ENCODE data around the gene EHD1.
A peak's percentile ranks its signal among the peaks of the same experiment; 100 is the strongest.

EHD1 gene

DNA sequence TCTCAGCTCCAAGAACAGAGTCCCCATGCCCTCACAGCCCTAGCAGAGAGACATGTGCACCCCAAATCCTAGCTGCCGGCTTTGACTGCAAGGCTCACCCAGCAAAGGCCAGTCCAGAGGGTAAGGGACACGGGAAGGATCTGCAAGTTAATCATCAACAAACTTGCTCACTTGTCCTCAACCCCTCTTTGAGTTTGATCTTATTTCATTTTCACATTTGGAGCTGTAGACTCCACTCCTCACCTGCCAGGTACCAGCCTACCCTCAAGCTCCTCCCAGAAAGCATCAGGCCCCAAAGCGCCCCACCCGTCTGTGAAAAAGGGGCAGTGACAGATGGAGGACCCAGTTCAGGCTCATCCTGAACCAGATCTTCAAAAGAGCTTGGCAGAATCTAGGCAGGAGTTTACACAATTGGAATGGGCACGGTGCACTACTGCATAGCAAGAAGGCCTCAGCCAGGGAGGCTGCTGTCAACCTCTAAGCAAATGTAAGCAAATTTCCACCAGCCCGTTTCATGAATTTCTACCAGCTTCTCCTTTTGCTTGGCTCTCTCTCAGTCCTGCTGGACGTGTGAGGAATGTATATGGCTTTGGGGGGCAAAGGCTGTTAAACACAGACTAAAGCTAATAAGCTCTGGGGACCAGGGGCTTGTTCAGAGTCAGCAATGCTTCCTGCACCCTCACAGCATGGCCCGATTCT, 5.5 kb downstream of the EHD1 start:
- no peak for DNase-seq (ENCODE audit: low read depth in 2 of 2)

DNA sequence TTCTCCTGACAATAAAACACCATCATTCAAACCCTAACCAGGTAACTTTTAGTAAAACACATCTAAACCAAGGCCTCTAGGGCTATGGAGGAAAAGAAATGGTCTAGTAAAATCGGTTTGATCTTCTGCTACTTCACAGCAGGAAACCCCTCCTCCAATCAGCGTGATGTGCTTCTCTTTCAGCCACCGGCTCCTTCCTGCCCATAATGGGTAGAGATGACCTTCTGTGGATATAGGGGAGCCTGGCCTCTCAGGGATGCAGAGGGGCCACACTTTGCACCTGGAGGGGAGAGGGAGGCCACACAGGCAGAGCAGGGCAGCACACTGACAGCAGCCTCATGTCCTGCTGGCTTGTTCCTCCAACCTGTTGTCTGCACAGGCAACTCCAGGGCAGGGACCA, 6.9 kb downstream of the EHD1 start:
- no peak for DNase-seq (ENCODE audit: low read depth in 2 of 2)

DNA sequence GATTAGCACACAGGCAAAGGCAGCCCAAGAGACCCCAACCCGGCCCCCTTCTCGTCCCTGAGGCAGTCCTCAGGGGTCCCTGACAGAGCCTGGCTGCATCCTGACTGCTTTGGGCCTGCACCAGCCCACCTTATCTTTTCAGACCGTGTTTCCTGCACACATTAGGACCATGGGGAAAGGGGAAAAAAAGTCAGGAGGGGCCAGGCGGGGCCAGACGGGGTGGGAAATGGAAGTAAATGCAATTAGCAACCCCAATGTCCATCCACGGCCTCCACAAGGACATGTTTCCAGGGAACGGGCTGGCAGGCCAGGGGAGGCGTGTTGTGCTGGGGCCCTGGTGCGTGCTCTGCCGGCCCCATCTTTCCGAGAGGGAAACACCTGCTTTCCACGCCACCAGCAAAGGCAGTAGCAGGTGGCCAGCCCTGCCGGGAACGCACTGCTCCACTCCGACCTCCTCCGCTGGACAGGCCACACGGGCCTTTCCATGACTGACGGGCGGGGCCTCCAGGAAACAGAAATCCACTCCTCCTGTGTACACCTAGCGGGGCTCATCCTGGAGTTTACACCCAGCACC, 7.4 kb downstream of the EHD1 start:
- no peak for DNase-seq (ENCODE audit: low read depth in 2 of 2)

DNA sequence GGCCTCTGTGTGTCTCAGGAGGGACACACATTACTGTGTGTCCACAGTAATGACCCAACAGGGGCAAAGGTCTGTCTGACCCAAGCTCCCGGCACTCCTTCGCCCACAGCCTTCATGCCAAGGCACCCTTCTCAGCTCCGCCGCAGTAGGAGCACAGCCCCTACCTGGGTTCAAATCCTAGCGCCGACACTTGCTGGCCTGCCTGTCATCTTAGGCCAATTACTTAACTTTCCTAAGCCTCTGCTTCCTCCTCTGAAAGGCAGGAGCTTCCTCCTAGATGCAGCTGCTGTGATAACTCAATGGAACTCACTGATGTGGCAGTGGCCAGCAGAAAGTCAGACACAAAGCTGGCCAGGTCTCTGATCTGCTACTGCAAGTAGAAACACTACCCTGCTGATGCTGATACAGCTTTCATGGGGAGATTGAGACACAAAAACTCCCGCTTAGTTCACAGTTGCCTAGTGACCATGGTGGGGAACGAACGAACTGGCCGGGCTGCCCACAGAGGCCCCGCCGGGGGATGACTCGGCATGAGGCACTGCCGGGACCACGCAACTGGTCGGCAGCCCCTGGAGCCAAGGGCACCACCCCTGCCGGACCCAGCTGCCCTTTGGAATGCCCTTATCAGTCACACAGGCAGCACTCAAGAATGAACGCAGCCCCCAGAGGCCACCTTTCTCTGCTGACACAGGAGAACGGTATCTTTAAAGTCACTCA, 8.1 kb downstream of the EHD1 start:
- DNase-seq (ENCODE audit: low read depth in 2 of 2): no peak

DNA sequence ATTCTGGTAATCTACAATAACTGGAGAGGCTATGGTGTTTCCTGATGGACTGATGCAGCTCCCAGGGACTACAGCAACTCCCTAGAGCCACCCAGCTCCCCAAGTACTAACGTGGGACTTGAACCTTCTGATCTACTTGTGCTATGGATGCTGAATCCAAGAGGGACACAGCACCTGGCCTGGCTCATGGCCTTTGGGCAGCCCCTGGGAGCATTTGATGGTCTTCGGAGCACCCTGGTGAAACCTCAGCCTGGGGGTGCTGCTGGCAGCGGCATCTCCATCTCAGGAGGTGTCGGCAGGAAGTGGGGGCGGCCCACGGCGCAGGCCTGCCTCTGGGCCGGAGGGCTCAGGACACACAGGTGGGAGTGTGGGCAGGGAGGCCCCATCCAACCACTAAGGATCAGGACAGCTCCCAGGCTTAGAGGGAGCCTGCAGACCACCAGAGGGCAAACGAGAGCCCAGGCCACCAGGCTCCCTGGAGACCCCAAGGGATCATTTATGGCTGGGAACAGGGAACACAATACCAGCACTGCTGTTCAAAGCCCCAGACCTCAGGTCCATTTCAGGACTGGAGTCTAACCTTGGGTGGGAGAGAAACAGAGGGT, 8.7 kb downstream of the EHD1 start:
- DNase-seq (ENCODE audit: low read depth in 2 of 2): no peak

DNA sequence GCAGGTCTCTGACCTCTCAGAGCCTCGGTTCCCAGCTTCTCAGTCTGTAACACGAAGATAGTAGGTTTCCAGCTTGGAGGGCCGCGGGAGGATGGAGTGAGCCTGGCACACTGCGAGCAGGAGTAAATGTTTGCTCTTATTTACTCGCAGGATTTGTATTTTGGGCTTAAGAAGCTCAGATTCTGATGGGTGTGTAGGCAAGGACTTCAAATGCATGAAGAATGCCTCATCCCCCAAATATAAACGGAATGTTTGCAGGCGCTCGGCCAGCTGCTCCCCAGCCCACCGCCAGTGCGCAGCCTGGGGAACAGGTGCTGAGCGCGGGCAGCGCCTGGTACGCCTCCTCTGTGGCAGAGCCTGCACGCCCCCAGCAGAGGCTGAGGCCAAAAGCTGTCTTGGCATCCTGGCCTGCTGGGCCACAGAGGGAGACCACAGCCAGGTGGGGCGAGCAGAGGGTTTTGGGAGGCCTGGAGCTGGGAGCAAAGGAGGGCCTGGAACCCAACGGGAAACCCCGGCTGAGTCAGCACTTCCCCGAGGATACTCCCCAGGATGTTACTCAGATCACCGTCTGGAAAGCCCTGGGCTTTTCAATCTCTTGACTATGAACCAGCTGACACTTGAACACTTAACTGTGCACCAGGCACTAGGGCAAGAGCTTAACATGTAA, 9.4 kb downstream of the EHD1 start:
- DNase-seq (ENCODE audit: low read depth in 2 of 2): no peak

DNA sequence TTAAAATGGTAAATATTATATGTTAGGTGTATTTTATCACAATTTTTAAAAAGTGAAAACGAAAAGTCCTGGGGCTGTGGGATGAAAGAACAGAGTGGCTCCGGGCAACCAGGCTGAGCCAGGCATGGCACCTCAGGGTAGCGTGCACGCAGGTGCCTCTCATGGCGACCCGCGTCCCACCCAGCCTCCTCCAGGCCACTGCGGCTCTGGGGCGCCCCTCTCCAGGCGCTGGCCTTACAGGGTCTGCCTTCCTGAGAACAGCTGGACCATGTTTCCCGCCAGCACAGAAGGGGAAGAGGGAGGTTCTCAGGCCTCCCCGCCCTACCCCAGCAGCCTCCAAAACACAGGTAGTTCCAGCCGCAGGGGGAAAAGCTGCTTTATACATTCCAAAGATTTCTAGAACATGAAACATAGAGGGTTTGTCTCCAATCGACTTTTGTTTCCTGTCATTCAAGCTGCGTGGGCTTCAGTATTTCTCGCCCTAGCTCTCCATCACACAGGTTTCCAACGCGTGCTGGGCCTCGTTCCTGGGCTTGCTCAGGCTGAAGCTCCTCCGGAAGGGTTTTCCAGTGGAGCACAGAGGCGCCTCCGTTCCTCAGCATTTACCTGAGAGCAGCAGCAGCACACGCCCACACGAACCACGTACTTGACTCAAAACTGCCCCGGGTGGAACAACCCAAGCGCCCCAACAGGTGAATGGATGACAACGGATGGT, 10.5 kb downstream of the EHD1 start:
- DNase-seq (ENCODE audit: low read depth in 2 of 2): no peak

DNA sequence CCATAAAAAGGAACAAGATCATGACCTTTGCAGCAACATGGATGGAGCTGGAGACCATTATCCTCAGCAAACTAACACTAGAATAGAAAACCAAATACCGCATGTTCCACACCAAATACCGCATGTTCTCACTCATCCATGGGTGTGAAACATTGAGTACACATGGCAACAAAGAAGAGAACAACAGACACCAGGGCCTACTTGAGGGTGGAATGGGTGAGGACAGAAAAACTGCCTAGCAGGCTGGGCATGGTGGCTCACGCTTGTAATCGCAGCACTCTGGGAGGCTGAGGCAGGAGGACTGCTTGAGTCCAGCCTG, 12.3 kb downstream of the EHD1 start:
- DNase-seq (ENCODE audit: low read depth in 2 of 2): no peak

DNA sequence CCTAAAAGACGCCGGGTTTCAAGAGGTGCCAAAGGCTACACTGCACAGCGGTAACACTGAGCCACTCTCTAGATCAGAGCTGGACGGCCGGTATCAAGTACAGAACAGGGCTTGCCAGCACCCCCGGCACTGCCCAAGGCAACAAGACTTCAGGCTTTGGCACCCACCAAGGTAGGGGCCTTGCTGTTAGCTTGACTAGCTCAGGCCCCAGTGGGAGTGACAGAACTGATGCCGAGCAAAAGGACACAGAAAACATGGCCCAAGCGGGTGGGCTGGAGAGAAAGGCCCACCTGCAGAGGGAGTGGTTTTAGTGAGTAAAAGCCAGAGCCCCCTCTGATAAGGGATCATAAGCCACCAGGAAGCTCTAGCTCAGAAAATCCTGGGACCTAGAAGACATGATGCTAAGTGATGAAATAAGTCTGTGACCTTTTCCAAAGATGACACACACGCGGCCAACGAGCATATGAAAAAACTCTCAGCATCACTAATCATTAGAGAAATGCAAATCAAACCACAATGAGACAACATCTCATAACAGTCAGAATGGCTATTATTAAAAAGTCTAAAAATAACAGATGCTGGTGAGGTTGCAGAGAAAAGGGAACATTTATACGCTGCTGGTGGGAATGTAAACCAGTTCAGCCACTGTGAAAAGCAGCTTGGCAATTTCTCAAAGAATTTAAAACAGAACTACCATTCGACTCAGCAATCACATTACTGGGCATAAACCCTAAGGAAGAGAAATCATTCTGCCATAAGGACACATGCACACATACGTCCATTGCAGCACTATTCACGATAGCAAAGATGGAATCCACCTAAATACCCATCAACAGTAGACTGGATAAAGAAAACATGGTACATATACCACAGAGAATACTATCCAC, 12.9 kb downstream of the EHD1 start:
- no peak for DNase-seq (ENCODE audit: low read depth in 2 of 2)

DNA sequence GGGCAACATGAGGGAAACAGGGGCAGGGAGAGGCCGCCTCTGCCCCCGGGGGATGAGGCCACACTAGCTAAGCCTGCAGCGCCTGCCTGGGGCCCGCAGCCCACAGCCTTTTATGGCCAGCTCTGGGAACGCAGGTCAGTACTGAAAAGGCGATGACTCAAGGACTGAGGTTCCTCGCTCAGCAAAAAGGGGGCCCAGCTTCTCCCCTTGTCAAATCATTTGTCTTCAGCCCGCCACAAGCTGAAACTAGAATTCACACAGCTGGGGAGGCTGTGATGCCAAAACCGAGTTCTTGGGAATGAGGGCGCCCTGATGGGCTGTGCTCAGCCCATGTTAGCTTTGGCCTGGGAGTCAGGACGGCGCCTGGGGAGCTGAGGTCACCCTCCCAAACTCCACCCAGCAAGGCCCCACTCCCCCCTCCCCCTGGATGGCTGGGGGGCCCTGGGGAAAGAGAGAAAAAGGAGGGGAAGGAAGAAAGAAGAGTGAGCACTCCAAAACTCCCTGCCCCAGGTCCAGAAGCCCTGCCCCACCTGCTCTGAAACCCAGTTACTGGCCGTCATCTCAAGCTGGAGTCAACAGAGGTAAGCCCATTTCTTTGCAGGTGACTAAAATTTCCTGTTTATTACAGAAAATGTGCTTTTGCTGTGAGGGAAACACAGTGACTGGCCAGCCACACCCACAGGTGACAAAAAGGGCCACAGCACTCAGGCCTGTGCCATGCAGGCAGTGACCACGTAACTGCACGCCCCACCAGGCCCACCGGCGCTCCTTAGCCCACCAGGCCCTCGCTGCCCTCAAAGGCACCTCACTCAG, 13.7 kb downstream of the EHD1 start:
- DNase-seq (ENCODE audit: low read depth in 2 of 2): peak in 1 of 2 donors; percentile 47

DNA sequence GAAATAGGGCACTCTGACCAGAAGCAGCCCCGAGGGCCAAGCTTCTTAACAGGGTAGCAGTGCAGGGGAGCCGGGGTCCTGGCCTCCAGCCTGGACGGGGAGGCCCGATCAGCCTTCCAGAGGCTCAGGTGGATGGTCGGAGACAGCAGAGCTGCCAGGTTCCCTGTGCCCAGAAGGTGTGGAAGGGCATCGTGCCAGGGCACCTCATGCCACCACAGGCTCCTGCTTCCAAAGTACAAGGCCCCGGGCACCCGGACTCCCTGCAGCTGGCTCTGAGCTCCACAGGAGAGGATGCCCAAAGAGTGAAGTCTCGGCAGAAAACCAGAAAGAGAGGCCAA, 14.3 kb downstream of the EHD1 start:
- DNase-seq (ENCODE audit: low read depth in 2 of 2): no peak

DNA sequence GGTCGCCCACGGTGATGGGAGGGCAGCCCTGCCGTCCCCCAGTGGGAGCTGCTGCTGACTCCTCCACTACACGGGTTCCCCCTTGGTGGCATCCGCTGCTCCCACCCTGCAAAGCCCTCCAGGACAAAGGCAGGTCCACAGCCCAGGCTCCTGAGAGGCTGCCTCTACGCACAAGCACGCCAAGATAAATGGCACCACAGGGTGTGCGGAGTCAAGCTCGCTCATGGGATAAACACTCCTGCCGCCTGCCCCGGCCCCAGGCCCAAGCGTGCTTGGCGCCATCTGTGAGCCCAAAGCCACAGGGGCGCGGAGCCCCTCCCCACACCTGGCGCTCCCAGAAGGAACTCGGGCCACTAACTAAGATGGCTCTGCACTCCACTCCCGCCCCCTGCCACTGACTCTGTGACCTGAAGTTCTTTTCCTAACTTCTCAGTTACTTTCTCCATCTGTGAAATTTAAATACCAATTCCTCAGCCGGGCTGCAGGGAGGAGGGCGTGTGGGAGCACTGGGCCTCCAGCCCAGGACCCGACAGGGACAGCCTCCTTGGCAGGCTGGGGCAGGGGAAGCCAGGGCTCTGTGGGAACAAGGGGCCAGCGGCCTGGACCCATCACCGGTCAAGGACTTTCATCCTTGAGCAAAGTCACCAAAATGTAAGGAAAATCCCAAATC, 14.9 kb downstream of the EHD1 start:
- DNase-seq (ENCODE audit: low read depth in 2 of 2): no peak

DNA sequence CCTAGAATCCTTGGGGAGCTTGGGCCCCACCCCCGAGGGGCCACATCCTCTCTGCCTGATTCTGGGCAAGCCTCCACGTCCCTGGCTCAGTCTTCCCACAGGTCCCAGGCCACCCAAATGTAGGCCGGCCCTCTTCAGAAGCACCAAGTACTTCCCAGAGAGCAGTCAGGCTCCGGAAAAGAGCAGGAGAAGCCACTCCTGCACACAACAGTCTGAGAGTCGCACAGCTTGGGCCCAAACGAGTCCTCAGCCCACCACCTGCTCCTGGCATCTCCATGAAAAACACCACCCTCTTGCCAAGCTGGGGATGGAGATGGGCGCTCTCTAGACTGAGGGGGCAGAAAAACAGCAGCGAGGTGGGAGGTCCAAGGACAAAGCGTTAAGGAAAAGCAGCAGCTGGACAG, 15.4 kb downstream of the EHD1 start:
- no peak for DNase-seq (ENCODE audit: low read depth in 2 of 2)

DNA sequence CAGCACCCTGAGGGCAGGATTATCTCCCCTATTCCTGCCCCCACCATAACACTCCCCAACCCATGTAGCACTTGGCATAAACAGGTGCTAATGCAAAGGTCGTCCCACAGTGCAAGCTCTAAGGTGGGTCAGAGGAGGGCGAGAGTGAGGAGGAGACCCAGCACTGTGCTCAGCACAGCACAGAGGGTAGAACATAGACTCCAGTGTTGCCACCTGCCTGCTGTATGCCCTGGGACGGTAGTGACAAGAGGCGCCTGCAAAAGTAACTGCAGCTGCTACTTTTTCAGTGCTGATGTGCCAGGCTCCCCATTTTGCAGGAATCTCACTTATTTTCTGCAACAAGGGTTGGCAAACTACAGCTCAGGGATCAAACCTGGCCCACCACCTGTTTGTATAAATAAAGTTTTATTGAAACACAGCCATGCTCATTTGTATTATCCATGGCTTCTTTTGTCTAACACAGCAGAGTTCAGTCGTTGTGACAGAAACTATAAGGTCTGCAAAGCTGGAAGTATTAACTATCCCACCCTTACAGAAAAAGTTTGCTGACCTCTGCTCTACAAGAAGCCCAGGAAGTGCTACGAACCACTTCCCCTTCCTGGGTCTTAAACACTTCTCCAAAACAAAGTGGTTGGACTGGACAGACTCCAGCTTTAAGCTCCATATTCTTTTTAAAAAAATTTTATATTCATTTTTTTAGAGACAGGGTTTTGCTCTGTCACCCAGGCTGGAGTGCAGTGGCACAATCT, 17.0 kb downstream of the EHD1 start:
- DNase-seq (ENCODE audit: low read depth in 2 of 2): no peak

DNA sequence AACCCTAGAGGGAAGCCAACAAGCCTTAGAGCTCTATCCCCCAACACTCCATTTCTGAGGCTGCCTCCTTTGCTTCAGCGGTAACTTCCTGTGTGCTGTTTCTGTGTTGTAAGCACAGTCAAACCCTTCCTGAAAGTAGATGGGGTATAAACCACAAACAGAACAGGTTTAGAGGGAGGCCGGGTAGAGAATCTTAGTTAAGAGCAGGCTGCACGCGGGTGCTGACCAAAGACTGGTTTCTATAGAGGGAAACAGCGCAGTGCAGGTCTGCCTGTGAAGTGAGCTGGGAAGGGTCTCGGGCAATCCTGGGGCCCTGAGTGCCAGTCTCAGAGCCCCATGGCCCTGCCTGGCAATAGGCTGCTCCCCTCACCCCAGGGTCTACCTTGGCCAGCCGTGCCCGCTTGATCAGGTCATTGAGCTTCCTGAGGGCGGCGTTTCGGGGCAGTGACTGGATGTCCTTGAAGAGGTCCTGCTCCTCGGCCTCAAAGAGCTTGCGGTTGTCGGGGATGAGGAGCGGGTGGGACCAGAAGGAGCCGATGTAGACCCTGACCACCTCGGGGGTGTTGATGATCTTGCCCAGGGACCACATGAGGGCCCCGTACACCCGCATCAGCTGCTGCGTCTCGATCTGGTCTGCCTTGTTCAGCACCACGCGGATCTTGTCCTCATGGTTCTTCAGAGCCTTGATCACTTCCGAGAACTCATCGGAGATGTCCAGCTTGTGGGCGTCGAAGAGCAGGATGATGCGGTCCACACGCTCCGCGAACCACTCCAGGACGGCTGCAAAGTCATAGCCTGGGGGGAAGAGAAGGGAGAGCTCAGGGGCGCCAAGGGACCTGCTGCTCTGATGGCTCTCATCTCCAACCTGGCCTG, 18.6 kb downstream of the EHD1 start:
- peak in 1 of 2 donors; percentile 46 for DNase-seq (ENCODE audit: low read depth in 2 of 2)

DNA sequence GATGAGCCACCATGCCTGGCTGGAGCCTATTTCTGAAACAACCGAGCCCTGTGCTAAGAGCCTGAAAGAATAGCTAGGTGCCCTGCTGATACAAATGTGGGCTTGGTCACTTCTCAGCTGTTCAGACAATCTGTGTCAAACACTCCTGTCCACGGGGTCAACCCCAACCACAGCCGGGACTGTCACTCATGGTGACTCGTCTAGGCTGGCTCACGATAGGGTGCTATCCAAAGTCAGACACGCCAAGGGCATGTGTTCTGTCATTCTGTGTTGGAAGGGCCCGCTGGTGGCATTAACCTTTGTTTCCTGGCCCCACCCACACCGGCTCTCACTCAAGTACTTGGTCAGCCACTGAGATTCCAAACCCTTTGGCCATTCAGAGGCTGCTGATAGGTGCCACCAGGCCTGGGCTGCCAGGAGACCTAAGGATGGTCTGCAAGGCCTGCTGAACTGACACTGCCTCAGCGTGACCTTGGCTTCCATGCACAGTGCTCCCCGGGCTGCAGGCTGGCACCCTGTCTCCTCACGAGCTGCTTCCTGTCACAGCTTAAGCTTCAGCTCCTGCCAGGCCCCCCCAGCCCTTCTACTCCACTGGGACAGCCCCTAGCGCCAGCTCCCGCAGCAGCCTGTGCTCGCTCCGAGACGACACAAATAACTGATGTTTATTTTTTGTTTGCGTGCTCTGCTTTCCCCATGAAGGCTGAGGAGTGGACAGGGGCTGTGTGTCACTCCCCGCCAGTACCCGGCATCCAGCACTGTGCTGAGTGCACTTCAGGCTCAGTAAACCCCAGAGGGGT, 19.8 kb downstream of the EHD1 start:
- no peak for DNase-seq (ENCODE audit: low read depth in 2 of 2)

DNA sequence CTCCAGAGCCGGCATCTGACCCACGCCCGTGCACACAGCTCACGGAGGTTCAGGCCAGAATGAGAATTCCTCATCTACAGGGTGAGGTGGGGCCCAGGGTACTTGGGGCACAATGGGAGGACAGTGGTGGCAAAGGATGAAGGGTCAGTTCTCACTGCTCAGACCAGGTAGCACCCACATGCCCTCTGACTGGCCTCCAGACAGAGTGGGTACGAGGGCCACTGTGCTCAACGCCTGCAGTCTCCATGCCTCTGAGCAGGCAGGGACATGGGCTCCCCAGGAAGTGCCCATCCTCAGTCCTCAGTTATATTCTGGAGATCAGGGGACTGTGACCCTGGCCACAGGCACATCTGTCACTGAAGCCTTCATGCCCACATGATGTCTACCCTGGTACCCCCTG, 20.9 kb downstream of the EHD1 start:
- DNase-seq (ENCODE audit: low read depth in 2 of 2): no peak
